HG03064 (cell line): Measurements from ENCODE around the gene MORC1.
"Not testable (repeated sequence)": the region's sequence is repeated elsewhere in the genome, so short reads cannot be mapped to it uniquely, and the experiment has no call there.

Experiments
- ATAC-seq: cut with Tn5 transposase; IDR thresholded peaks from one replicate; pipeline ENCODE4 v1.9.1; 2021; ENCODE audit warnings: low read depth; ENCODE audit not compliant: unreplicated experiment

MORC1 gene

DNA sequence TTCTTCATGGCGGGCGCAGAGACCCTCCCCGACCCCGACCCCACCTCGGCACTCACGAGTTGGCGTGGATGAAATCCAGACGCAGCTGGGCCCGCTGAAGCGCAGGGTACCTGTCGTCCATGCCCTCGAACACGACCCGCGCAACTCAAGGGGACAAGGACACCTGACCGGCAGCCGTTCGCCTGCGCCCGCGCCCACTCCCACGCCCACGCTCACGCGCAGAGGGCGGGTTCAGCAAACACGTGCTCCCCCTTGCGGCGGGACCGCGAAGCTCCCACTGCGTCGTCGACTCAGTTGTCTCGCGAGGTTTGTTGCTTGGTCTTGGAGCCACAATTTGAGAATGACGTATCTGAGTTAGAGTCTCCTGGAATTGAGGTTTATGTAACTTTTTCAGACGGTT lies at the start of gene MORC1:
MORC1 (minus strand) TSS at position 196 of the 400 bp plus-strand sequence; CDS start at position 121, 75 bp downstream.
- ATAC-seq, result no peak

- no peak for ATAC-seq
These were observed 48.0 kb upstream of the MORC1 start for GRCh38 chr3:109165905-109166304.

- no peak for ATAC-seq
These were observed 43.7 kb upstream of the MORC1 start for GRCh38 chr3:109161487-109162123.

DNA sequence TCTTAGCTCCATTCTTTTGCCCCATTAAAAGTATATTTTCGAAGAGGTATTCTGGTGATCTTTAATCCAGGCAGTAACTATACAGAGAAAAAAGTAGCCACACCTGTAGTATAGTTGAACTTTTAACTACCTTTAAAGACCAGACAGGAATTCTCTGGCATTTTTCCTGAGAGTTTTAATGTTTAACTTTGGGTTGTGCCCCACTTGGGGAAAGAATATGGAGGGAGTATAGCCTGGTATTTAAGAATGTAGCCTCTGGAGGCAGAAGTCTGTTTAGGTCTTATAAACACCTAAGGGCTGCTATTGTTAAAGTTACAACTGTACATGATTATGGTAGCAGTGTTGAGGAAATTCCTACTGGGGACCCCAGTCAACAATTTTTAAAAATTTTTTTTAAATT lies 37.9 kb upstream of the MORC1 start:
- no peak for ATAC-seq

- no peak for ATAC-seq
These were observed 37.0 kb upstream of the MORC1 start for GRCh38 chr3:109154979-109155378.

DNA sequence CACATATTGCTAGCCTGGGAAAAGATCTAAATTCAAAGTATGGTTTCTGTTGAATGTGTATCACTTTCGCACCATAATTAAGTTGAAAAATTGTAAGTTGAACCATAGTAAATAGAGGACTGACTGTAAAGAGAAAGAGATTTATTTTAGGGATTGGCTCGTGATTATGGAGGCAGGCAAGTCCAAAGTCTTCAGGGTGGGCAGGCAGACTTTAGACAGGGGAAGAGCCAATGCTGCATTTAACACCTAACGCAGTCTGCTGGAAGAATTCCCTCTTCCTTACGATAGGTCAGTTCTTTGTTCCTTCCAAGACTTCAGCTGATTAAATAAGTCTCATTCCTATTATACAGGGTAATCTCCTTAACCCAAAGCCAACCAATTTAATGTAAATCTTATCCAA lies 34.4 kb upstream of the MORC1 start:
- no peak for ATAC-seq

- ATAC-seq, result no peak
These were observed 31.1 kb upstream of the MORC1 start for GRCh38 chr3:109149078-109149477.

GRCh38 chr3:109143646-109144045 lies 25.7 kb upstream of the MORC1 start:
- ATAC-seq, result no peak

DNA sequence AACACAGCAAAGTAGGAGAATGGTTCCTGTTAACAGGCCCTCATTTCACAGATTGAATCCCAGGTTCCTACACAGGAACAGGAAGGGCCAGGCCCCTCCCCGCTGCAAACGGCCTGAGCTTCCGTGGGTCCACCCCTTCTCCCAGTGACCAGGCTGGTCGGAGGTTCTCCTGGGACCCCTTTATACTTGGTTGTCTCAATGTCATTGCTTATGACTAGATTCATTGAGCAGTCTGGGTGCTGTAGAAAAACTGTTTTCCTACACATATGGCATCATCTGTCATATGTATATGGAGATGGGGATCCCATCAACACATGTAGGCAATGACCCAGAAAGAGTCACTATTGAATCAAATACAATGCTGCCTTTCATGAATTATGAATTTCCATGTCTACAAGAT lies 22.4 kb upstream of the MORC1 start:
- no peak for ATAC-seq

DNA sequence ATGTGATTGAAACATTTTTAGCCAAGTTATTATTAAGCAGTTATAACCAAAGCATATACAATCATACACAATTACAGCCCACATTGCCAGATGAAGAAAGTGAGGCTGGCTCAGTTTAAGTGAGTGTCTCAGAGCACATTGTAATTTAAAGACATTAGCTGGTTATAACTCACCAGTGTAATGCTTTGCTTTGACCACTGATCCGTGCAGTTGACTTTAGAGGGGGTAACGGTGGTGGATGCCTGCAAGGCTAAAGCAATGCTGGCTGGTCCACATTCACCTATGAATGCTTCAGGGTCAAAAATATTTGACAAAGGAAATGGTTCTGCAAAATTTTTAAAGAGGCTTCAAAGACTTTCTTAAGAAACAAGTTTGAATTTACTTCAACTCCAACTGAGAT lies 19.8 kb upstream of the MORC1 start:
- no peak for ATAC-seq

GRCh38 chr3:109136523-109136922 lies 18.6 kb upstream of the MORC1 start, which contains the start of gene C3orf85:
C3orf85 (plus strand) TSS chr3:109136719; CDS start chr3:109136848, 129 bp downstream.
- no peak for ATAC-seq

GRCh38 chr3:109133474-109133816 lies 15.5 kb upstream of the MORC1 start:
- ATAC-seq, result not testable (repeated sequence)

DNA sequence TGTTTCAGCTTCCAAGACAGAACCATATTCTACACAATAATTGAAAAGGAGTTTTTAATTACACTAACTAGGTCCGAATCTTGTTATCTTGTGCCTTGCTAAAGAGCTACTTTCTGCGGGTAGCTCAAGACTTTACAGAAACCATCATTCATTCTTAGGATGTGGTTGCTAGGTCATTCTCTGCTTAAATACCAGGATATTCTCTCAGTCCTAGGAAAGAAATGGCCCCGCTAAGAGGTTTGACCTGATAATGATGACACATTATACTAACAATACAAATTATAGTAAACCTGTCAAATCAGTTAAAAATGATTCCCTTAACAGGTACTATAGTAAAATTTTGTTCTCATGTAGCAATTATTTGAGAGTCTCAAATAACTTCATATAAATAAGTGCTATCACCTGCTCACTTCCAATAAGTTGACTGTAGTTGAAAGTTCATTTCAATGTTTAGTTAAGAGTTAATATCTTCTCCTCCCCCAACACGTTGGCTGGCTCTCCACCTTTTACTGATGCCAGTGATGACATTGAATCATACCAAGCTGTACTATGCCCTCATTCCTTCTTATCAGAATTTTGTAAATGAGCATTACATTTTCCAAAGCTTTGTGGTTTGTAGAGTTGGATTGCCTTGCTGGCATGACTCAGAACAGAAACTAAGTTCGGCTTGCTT lies 15.0 kb upstream of the MORC1 start:
- no peak for ATAC-seq

- ATAC-seq, result no peak
These were observed 13.3 kb upstream of the MORC1 start for GRCh38 chr3:109131276-109131675.

GRCh38 chr3:109127553-109127952 lies 9.6 kb upstream of the MORC1 start:
- ATAC-seq, result no peak

- ATAC-seq, result no peak
These were observed 8.0 kb upstream of the MORC1 start for GRCh38 chr3:109125902-109126301.

DNA sequence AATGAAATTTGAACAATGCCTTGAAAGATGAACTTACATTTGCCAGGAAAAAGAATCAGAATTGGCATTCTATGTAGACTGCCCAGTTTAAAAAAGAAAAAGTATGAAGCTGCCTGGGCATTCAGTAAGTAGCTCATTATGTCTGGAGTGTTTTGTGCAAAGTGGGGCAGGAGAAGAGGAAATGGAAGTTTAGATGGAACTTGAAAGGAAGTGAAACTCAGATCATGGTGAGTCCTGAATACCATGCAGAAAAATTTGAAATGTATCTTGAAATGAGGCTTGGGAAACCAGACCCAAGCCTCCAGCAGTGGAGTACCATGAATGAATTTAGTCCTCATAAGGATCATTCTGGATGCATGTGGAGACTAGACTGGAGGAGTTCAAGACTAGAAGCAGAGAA lies 4.8 kb upstream of the MORC1 start:
- ATAC-seq, result no peak

- no peak for ATAC-seq
These were observed 650 bp upstream of the MORC1 start for GRCh38 chr3:109118584-109118983.

DNA sequence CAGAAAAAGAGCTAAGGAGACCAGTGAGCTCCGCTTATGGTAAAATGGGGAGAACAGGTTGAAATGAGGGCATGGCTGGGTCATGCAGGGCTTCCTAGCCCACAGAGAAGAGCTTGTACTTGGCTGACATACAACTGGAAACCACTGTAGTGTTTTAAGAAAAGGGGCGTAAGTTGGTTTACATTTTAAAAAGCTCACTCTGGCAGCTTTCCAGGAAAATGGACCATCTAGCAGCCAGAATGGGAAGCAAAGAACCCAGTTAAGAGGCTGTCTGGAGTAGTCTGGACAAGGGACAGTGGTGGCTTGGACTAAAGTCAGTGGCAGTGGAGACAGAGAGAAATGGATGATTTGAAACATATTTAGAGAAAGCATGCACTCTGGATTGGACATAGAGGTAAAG lies 1.9 kb downstream of the MORC1 start:
- ATAC-seq, result no peak

- no peak for ATAC-seq
These were observed 2.5 kb downstream of the MORC1 start for GRCh38 chr3:109115451-109115850.

GRCh38 chr3:109114746-109115145 lies 3.2 kb downstream of the MORC1 start:
- ATAC-seq, result no peak

DNA sequence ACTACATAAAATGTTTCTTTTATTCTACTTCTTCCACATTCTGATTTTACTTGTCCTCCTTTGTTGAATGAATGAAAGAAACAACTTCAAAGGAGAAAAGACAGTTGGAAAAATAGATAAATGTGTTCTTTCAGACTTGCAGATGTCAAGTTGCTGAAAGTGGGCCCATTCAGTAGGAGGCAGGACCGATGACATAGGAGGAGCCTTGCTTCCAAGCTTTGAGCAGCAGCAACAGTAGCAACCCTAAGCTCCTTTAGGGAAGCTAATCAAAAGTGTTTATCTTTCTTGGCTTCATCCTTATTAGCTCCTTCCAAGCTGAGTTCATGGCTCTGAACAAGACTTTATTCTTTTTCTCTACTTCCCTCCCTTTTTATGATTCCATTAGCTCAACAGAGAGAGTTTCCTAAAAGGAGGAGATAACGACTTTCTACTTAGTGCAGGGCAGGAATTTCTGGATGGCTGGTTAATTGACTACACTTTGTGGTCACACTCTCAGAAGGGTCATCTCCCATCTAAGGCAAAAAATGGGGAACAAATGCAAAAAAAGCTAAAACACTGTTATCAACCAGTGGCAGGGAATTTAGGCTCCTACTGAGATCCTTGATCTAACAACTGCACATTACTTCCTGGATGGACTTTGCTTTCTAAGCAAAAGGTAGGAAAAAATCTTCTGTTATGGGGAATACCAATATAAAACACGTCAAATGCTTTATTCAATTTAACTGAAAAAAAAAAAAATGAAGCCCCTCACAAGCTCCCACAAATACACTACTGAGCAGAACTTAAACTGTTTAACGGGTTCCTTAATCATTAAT lies 4.8 kb downstream of the MORC1 start:
- no peak for ATAC-seq
